ENCODE results near the gene GPLD1. TPM values are rescaled to one million over a fixed set of nuclear protein-coding genes. Genes with fewer than 3 reads are reported as not detected.

GPLD1 gene
- total and polyA plus RNA-seq, 2 donors (not counting 1 experiment from before 2014, with no cell fraction given): under 0.01 to 0.07 TPM

GRCh38 chr6:24445704-24446103 is 43.7 kb downstream of the GPLD1 start:
- Histone ChIP-seq H3K4me1 (ENCODE audit: control insufficient read depth, extremely low read depth, insufficient read depth, low read length) (no peaks in the 10 kb centered on the region), H3K27ac (ENCODE audit: insufficient read depth, low read length) (no peak overlapping the region), H3K27me3 (ENCODE audit: control insufficient read depth, insufficient read depth, low read length) (no peaks in the 10 kb centered on the region), H2AFZ (ENCODE audit: low read length) (no peak overlapping the region), H3K79me2 (ENCODE audit: control insufficient read depth, insufficient read depth, low read length) (no peaks in the 10 kb centered on the region), H3K9ac (ENCODE audit: insufficient read depth, low read length) (no peak overlapping the region), H3K4me3 (replicated peaks in 1 of 4; ENCODE audit: control extremely low read depth in 1 of 4, insufficient read depth in 1 of 4, low read depth in 3 of 4, low read length in 4 of 4) (no peak overlapping the region), H3K36me3 (ENCODE audit: control insufficient read depth, insufficient read depth, low read length) (no peaks in the 10 kb centered on the region), H3K4me2 (ENCODE audit: extremely low read depth, insufficient read depth, low read length) (no peak overlapping the region), H4K20me1 (ENCODE audit: control insufficient read depth, extremely low read depth, insufficient read depth, low read length) (no peaks in the 10 kb centered on the region), H3K9me3 (ENCODE audit: control insufficient read depth, insufficient read depth, low read depth, low read length) (no peaks in the 10 kb centered on the region)
- DNase-seq (ENCODE audit: low read depth in 2 of 2): no peak
- no peak for TF ChIP-seq CTCF (conservative IDR thresholded peaks at IDR 0.05 in 1 of 2, IDR thresholded peaks at IDR 0.05 in 1 of 2; ENCODE audit: low read depth in 1 of 2, low read length in 2 of 2)

GRCh38 chr6:24444588-24444987 is 44.8 kb downstream of the GPLD1 start:
- Histone ChIP-seq H3K36me3 (ENCODE audit: control insufficient read depth, insufficient read depth, low read length) (no peaks in the 10 kb centered on the region), H3K27me3 (ENCODE audit: control insufficient read depth, insufficient read depth, low read length) (no peaks in the 10 kb centered on the region), H3K79me2 (ENCODE audit: control insufficient read depth, insufficient read depth, low read length) (no peaks in the 10 kb centered on the region), H3K4me2 (ENCODE audit: extremely low read depth, insufficient read depth, low read length) (no peak overlapping the region), H3K9me3 (ENCODE audit: control insufficient read depth, insufficient read depth, low read depth, low read length) (no peaks in the 10 kb centered on the region), H3K27ac (ENCODE audit: insufficient read depth, low read length) (no peak overlapping the region), H4K20me1 (ENCODE audit: control insufficient read depth, extremely low read depth, insufficient read depth, low read length) (no peaks in the 10 kb centered on the region), H2AFZ (ENCODE audit: low read length) (no peak overlapping the region), H3K4me3 (replicated peaks in 1 of 4; ENCODE audit: control extremely low read depth in 1 of 4, insufficient read depth in 1 of 4, low read depth in 3 of 4, low read length in 4 of 4) (no peak overlapping the region), H3K9ac (ENCODE audit: insufficient read depth, low read length) (no peak overlapping the region), H3K4me1 (ENCODE audit: control insufficient read depth, extremely low read depth, insufficient read depth, low read length) (no peaks in the 10 kb centered on the region)
- TF ChIP-seq CTCF (conservative IDR thresholded peaks at IDR 0.05 in 1 of 2, IDR thresholded peaks at IDR 0.05 in 1 of 2; ENCODE audit: low read depth in 1 of 2, low read length in 2 of 2): no peak
- TF ChIP-seq EZH2 (IDR thresholded peaks at IDR 0.05; ENCODE audit: low read length, missing control alignments): no peak
- DNase-seq (ENCODE audit: low read depth in 2 of 2): no peak

- no peaks in the 10 kb centered on the region for H3K27me3 ChIP-seq (ENCODE audit: control insufficient read depth, insufficient read depth, low read length)
- no peak overlapping the region for H2AFZ ChIP-seq (ENCODE audit: low read length)
- no peaks in the 10 kb centered on the region for H3K36me3 ChIP-seq (ENCODE audit: control insufficient read depth, insufficient read depth, low read length)
- H3K27ac ChIP-seq (ENCODE audit: insufficient read depth, low read length): no peak overlapping the region
- H3K9me3 ChIP-seq (ENCODE audit: control insufficient read depth, insufficient read depth, low read depth, low read length): no peaks in the 10 kb centered on the region
- H3K4me3 ChIP-seq (replicated peaks in 1 of 4; ENCODE audit: control extremely low read depth in 1 of 4, insufficient read depth in 1 of 4, low read depth in 3 of 4, low read length in 4 of 4): no peak overlapping the region
- H3K79me2 ChIP-seq (ENCODE audit: control insufficient read depth, insufficient read depth, low read length): no peaks in the 10 kb centered on the region
- no peaks in the 10 kb centered on the region for H4K20me1 ChIP-seq (ENCODE audit: control insufficient read depth, extremely low read depth, insufficient read depth, low read length)
- H3K9ac ChIP-seq (ENCODE audit: insufficient read depth, low read length): no peak overlapping the region
- DNase-seq (ENCODE audit: low read depth in 2 of 2): no peak
- no peaks in the 10 kb centered on the region for H3K4me1 ChIP-seq (ENCODE audit: control insufficient read depth, extremely low read depth, insufficient read depth, low read length)
- no peak overlapping the region for H3K4me2 ChIP-seq (ENCODE audit: extremely low read depth, insufficient read depth, low read length)
- no peak for TF ChIP-seq EZH2 (IDR thresholded peaks at IDR 0.05; ENCODE audit: low read length, missing control alignments)
- TF ChIP-seq CTCF (conservative IDR thresholded peaks at IDR 0.05 in 1 of 2, IDR thresholded peaks at IDR 0.05 in 1 of 2; ENCODE audit: low read depth in 1 of 2, low read length in 2 of 2): no peak
These were observed 47.8 kb downstream of the GPLD1 start for GRCh38 chr6:24441599-24441904.
